ENCODE results near the gene NEK3. TPM values are rescaled to one million over a fixed set of nuclear protein-coding genes. Genes with fewer than 3 reads are reported as not detected.

Gene NEK3
- total RNA-seq, 1 donor from 2014 or later, result 27.2 TPM

DNA sequence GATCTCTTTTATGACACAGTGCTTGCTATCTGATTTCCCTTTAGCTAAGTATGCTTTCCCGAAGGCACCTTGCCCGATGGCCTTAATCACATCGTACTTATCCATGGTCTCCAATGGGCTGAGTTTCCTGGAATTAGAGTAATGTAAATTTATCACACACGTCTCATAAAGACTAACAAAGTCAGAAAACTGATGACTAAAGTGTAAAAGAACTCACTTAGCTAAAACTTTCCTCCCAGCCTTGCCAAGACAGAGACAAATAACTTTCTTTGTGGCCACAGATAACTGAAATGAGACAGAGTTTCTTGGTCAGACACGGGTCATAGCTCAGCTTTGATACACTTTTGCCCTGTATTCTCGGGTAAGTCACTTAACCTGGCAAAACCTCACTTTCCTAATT is 32.0 kb downstream of the NEK3 start:
- peak overlapping the region; percentile 92 for H3K27ac Mint-ChIP-seq
- H3K36me3 Mint-ChIP-seq, result peaks cover 21% of the 10 kb centered on the region
- H3K27me3 Mint-ChIP-seq (ENCODE audit: low read depth), result no peaks in the 10 kb centered on the region
- DNase-seq (ENCODE audit: low spot score in 2 of 2, unreplicated experiment in 2 of 2), result no peak
- H3K4me3 Mint-ChIP-seq, result peak overlapping the region; percentile 84
- peaks cover 29% of the 10 kb centered on the region for H3K4me1 Mint-ChIP-seq
- TF ChIP-seq, protein P1, sequence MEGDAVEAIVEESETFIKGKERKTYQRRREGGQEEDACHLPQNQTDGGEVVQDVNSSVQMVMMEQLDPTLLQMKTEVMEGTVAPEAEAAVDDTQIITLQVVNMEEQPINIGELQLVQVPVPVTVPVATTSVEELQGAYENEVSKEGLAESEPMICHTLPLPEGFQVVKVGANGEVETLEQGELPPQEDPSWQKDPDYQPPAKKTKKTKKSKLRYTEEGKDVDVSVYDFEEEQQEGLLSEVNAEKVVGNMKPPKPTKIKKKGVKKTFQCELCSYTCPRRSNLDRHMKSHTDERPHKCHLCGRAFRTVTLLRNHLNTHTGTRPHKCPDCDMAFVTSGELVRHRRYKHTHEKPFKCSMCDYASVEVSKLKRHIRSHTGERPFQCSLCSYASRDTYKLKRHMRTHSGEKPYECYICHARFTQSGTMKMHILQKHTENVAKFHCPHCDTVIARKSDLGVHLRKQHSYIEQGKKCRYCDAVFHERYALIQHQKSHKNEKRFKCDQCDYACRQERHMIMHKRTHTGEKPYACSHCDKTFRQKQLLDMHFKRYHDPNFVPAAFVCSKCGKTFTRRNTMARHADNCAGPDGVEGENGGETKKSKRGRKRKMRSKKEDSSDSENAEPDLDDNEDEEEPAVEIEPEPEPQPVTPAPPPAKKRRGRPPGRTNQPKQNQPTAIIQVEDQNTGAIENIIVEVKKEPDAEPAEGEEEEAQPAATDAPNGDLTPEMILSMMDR (IDR thresholded peaks at IDR 0.05; ENCODE audit: unreplicated experiment), result no peak
- peaks cover 10% of the 10 kb centered on the region for H3K9me3 Mint-ChIP-seq

DNA sequence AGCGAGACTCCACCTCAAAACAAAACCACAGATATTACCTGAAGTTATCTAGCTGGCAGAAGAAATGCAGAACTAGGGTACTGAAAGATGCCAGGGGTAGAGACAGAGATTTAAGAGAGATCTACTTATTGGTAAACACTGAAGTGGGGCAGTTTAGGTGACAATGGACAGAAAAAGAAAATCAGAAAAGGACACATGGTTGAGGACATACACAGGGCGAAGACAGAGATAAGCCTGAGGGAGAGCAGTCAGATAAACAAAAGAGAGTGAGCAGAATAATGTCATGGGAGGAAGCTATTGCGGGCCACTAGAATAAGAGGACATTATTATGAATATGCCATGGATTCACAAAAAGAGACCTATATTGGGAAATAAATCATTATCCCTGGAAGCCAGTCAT is 33.9 kb downstream of the NEK3 start:
- no peaks in the 10 kb centered on the region for H3K27me3 Mint-ChIP-seq (ENCODE audit: low read depth)
- DNase-seq (ENCODE audit: low spot score in 2 of 2, unreplicated experiment in 2 of 2), result no peak

DNA sequence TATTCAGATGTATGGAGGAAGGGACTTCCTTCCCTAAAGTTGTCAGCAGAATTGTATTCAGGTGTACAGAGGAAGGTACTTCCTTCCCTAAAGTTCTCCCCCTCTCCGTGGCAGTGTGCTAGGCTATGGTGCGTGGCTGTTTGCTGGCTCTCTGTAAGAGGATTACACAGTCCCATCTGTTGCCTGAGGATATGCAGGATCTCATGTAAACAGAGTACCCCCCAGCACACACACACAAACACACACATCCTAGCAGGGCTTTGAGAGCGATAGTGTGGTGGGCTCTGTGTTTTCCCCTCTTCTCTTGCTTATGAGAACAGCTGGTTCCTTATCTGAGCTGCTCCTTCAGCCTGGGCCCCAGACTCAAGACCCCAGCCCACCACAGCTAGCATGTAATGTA is 40.8 kb downstream of the NEK3 start:
- TF ChIP-seq, protein P1 (IDR thresholded peaks at IDR 0.05; ENCODE audit: unreplicated experiment), result no peak
- H3K9me3 Mint-ChIP-seq, result no peaks in the 10 kb centered on the region
- H3K4me3 Mint-ChIP-seq, result no peak overlapping the region
- peaks cover 11% of the 10 kb centered on the region for H3K4me1 Mint-ChIP-seq
- no peaks in the 10 kb centered on the region for H3K27me3 Mint-ChIP-seq (ENCODE audit: low read depth)
- no peak overlapping the region for H3K27ac Mint-ChIP-seq
- DNase-seq (ENCODE audit: low spot score in 2 of 2, unreplicated experiment in 2 of 2), result no peak
- H3K36me3 Mint-ChIP-seq, result no peaks in the 10 kb centered on the region

More for the DNA sequence above, 33.9 kb downstream of the NEK3 start:
- Mint-ChIP-seq H3K9me3 (no peaks in the 10 kb centered on the region), H3K4me1 (peaks cover 31% of the 10 kb centered on the region), H3K27ac (peak overlapping the region; percentile 5), H3K4me3 (no peak overlapping the region), H3K36me3 (peaks cover 4% of the 10 kb centered on the region)
- TF ChIP-seq, protein P1 (IDR thresholded peaks at IDR 0.05; ENCODE audit: unreplicated experiment), result no peak

DNA sequence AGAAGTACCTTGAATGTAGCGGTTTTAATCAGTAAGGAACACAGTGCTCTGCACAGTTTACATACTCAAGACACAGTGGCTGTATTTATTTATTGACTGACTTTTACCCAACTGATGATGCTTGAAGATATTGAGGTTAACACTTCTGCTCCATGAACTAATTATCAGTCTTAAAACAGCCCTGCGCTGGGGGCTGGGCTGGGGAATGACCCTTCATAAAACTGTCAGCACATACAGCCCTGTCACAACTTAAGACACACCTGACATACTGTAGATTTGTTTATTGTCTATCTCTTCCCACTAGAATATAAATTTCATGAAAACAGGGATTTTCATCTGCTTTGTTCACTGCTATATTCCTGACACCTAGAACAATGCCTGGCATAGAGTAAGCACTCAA is 41.3 kb downstream of the NEK3 start:
- H3K36me3 Mint-ChIP-seq, result no peaks in the 10 kb centered on the region
- H3K9me3 Mint-ChIP-seq, result no peaks in the 10 kb centered on the region
- H3K4me1 Mint-ChIP-seq, result peaks cover 9% of the 10 kb centered on the region
- DNase-seq (ENCODE audit: low spot score in 2 of 2, unreplicated experiment in 2 of 2), result no peak
- no peak overlapping the region for H3K27ac Mint-ChIP-seq
- H3K4me3 Mint-ChIP-seq, result no peak overlapping the region
- TF ChIP-seq, protein P1 (IDR thresholded peaks at IDR 0.05; ENCODE audit: unreplicated experiment), result no peak
- no peaks in the 10 kb centered on the region for H3K27me3 Mint-ChIP-seq (ENCODE audit: low read depth)

DNA sequence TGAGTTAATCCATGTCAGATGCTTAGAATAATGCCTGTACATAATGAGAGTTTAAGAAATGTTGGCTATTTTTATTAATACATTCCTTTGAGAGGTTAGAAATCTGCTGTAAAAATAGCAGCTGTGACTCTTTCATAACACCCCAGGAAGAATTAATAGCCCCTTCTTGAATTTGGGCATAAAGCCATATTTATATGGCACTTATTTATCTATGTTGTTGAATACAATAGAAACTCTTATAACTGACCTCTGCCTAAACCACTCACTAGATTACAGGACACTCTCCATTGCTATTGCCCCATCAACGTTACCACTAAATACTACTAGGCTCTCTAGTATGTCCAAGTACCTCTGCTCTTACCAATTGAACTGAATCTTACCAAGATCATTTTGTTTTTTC is 46.8 kb downstream of the NEK3 start:
- DNase-seq (ENCODE audit: low spot score in 2 of 2, unreplicated experiment in 2 of 2), result no peak
- TF ChIP-seq, protein P1 (IDR thresholded peaks at IDR 0.05; ENCODE audit: unreplicated experiment), result no peak
- Mint-ChIP-seq H3K9me3 (no peaks in the 10 kb centered on the region), H3K36me3 (no peaks in the 10 kb centered on the region), H3K27me3 (ENCODE audit: low read depth) (no peaks in the 10 kb centered on the region), H3K4me3 (no peak overlapping the region), H3K27ac (peak overlapping the region; percentile 7), H3K4me1 (peaks cover 37% of the 10 kb centered on the region)

DNA sequence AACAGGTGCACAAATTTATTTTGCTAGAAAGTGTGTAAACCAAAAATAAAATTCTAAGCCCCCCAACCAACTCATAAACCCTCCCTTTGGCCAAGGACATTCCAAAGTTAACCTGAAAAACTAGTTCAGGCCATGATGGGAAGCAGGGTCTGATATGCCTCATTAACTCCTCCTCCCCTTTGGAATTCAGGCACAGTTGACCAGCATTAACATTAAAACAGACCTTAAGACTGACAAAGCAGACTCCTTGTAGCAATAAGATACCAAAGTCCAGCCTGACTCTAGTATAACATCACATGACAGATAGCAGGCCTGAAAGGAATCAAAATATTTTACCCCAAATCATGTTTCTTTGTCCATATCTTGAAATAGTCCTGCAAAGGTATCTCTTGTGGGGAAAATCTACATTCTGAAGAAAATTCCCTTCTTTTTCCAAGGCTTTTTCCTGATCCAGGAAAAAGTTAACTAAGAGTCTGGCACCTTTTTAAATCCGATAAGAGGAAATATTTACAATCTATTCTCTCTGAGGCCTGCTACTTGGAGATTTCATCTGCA is 50.2 kb downstream of the NEK3 start:
- Mint-ChIP-seq H3K27ac (peak overlapping the region; percentile 59), H3K27me3 (ENCODE audit: low read depth) (no peaks in the 10 kb centered on the region), H3K9me3 (no peaks in the 10 kb centered on the region), H3K4me3 (no peak overlapping the region), H3K36me3 (no peaks in the 10 kb centered on the region), H3K4me1 (peaks cover 49% of the 10 kb centered on the region)
- DNase-seq (ENCODE audit: low spot score in 2 of 2, unreplicated experiment in 2 of 2), result no peak
- TF ChIP-seq, protein P1 (IDR thresholded peaks at IDR 0.05; ENCODE audit: unreplicated experiment), result no peak

Measured in mesothelial cell of epicardium (in vitro differentiated cells).